Renal cortex interstitium (tissue), 11 donors: ENCODE data around the gene POC1A. TPM values are rescaled to one million over a fixed set of nuclear protein-coding genes. Genes with fewer than 3 reads are reported as not detected.
A peak's percentile ranks its signal among the peaks of the same experiment; 100 is the strongest.

Experiments
- DNase-seq, 11 donors: peaks; one replicate each; pipeline ENCODE4 v3.0.0-alpha.2; 2013; ENCODE audit warnings: low read depth in 9 of 11, low spot score in 4 of 11; ENCODE audit errors: extremely low read depth in 1 of 11
- polyA plus RNA-seq, 3 donors: library from polyadenylated mRNA; unstranded; fragments of 120-200 nt; gene quantifications; one replicate each; pipeline ENCODE4 v1.2.1, GENCODE V29; 2013; ENCODE audit not compliant: insufficient read length in 3 of 3

The POC1A gene
- polyA plus RNA-seq, 3 donors = 7.0 to 10.6 (median 8.5) TPM

- no peak for DNase-seq
Measured at GRCh38 chr3:52119826-52120225, 34.4 kb downstream of the POC1A start.

- DNase-seq = peak in 1 of 11 donors; percentile 21
Measured at GRCh38 chr3:52119099-52119498, 35.1 kb downstream of the POC1A start.

GRCh38 chr3:52118156-52118875 is 35.9 kb downstream of the POC1A start:
- DNase-seq = no peak

- no peak for DNase-seq
Measured at GRCh38 chr3:52117537-52117936, 36.7 kb downstream of the POC1A start.

GRCh38 chr3:52112056-52112455 is 42.2 kb downstream of the POC1A start:
- no peak for DNase-seq

GRCh38 chr3:52110502-52110901 is 43.7 kb downstream of the POC1A start:
- DNase-seq = no peak

GRCh38 chr3:52109611-52110301 is 44.5 kb downstream of the POC1A start:
- DNase-seq = no peak

GRCh38 chr3:52108302-52109232 is 45.7 kb downstream of the POC1A start:
- DNase-seq = no peak

GRCh38 chr3:52106951-52107611 is 47.1 kb downstream of the POC1A start:
- no peak for DNase-seq

GRCh38 chr3:52104684-52105640 is 49.3 kb downstream of the POC1A start:
- no peak for DNase-seq

GRCh38 chr3:52102934-52103333 is 51.3 kb downstream of the POC1A start:
- no peak for DNase-seq

GRCh38 chr3:52099001-52099401 is 55.2 kb downstream of the POC1A start:
- DNase-seq = no peak

- no peak for DNase-seq
Measured at GRCh38 chr3:52097851-52098507, 56.2 kb downstream of the POC1A start.

- no peak for DNase-seq
Measured at GRCh38 chr3:52095990-52096775, 58.0 kb downstream of the POC1A start.

- no peak for DNase-seq
Measured at GRCh38 chr3:52094571-52095485, 59.4 kb downstream of the POC1A start.
